Stomach (tissue), 9 donors: Measurements from ENCODE around the gene HJURP. TPM values are rescaled to one million over a fixed set of nuclear protein-coding genes. Genes with fewer than 3 reads are reported as not detected.

Source experiments
- DNase-seq, 2 donors: peaks; one replicate each; pipeline versions ENCODE4 v3.0.0 to v3.0.0-alpha.2; 2013 to 2019
- H3K27ac ChIP-seq, 5 donors: fragments of 200-600 bp in 4 of 5; sonication (generic) in 4 of 5; one replicate each; pipeline ENCODE4 v1.5.1; 2013 to 2019; ENCODE audit warnings: mild to moderate bottlenecking in 1 of 5, moderate library complexity in 1 of 5
- H3K27me3 ChIP-seq, 3 donors: fragments of 200-600 bp; sonication (generic); one replicate each; pipeline ENCODE4 v1.5.1; 2017 to 2019; ENCODE audit warnings: mixed run types in 1 of 3
- H3K36me3 ChIP-seq, 4 donors: fragments of 200-600 bp; sonication (generic); 1 replicate in 3 of 4; 2 replicates in 1 of 4; pipeline ENCODE4 v1.5.1; 2016 to 2019
- H3K4me1 ChIP-seq, 4 donors: fragments of 200-600 bp; sonication (generic); one replicate each; pipeline ENCODE4 v1.5.1; 2016 to 2019
- H3K4me3 ChIP-seq, 4 donors: fragments of 200-600 bp; sonication (generic) in 3 of 4; one replicate each; pipeline ENCODE4 v1.5.1; 2016 to 2019; ENCODE audit warnings: mild to moderate bottlenecking in 1 of 4
- H3K9me3 ChIP-seq, 4 donors: fragments of 200-600 bp; sonication (generic); one replicate each; pipeline ENCODE4 v1.5.1; 2016 to 2019
- EP300 ChIP-seq: sonication (generic); formaldehyde crosslinking; IDR thresholded peaks from one replicate; pipeline ENCODE4 v1.6.1; 2017; ENCODE audit warnings: antibody characterized with exemption
- POLR2A ChIP-seq, 4 donors: fragments of 450-650 bp; IDR thresholded peaks; one replicate each; pipeline ENCODE4 v1.6.1; 2016; ENCODE audit warnings: antibody characterized with exemption in 4 of 4, control low read depth in 2 of 4, mild to moderate bottlenecking in 1 of 4, moderate library complexity in 1 of 4
- POLR2AphosphoS5 ChIP-seq, 3 donors: sonication (generic); formaldehyde crosslinking; IDR thresholded peaks; one replicate each; pipeline ENCODE4 v1.6.1; 2016; ENCODE audit warnings: antibody characterized with exemption in 3 of 3
- WGBS, 5 donors: extraction: QIAGEN DNeasy Blood & Tissue Kit in 3 of 5; methylation state at CpG; one replicate each; pipeline versions ENCODE4 v1.1.5 to v1.1.7; 2013 to 2018; 5-methylcytosine and 5-hydroxymethylcytosine counted together
- intact Hi-C: fragments of 100-400 bp; cut with DNase I; formaldehyde crosslinking; loops from one replicate; pipeline ENCODE4 v1.15.1; 2023; ENCODE audit warnings: low total_unique reads
- polyA plus RNA-seq, 3 donors: library from polyadenylated mRNA; stranded (reverse); fragments of 200-250 nt; gene quantifications; one replicate each; pipeline ENCODE4 v1.2.3, GENCODE V29; 2013
- total RNA-seq, 5 donors: library from RNA; depleted of rRNA; stranded (reverse); fragments of >200 nt; gene quantifications; one replicate each; pipeline versions ENCODE4 v1.1.0 to v1.2.3, GENCODE V29; 2014 to 2016
- TF ChIP-seq, protein P1 (sequence below), 7 experiments: fragments of 450-650 bp in 4 of 7; fragments of 200-600 bp in 3 of 7; sonication (generic) in 3 of 7; IDR thresholded peaks; one replicate each; pipeline ENCODE4 v1.5.1; 2016 to 2019; ENCODE audit warnings: antibody characterized with exemption in 7 of 7, control low read depth in 2 of 7, mild to moderate bottlenecking in 1 of 7
- donor health status: healthy with polysubstance abuse.
- donor health status: Bipolar disorder and iron deficiency.
- donor health status: healthy.

Gene HJURP
- total and polyA plus RNA-seq, 8 donors = 1.2 to 28.3 (median 3.0) TPM

GRCh38 chr2:233866479-233866878, 12.1 kb upstream of the HJURP start:
- H3K4me3 ChIP-seq = no peak overlapping the region
- H3K27me3 ChIP-seq = peaks cover 0 to 5% (median 0%) of the 10 kb centered on the region in 3 donors
- no peaks in the 10 kb centered on the region for H3K36me3 ChIP-seq
- TF ChIP-seq EP300 = no peak
- TF ChIP-seq POLR2AphosphoS5 (IDR thresholded peaks at IDR 0.05) = no peak
- no peak for TF ChIP-seq POLR2A (IDR thresholded peaks at IDR 0.05)
- TF ChIP-seq, protein P1, sequence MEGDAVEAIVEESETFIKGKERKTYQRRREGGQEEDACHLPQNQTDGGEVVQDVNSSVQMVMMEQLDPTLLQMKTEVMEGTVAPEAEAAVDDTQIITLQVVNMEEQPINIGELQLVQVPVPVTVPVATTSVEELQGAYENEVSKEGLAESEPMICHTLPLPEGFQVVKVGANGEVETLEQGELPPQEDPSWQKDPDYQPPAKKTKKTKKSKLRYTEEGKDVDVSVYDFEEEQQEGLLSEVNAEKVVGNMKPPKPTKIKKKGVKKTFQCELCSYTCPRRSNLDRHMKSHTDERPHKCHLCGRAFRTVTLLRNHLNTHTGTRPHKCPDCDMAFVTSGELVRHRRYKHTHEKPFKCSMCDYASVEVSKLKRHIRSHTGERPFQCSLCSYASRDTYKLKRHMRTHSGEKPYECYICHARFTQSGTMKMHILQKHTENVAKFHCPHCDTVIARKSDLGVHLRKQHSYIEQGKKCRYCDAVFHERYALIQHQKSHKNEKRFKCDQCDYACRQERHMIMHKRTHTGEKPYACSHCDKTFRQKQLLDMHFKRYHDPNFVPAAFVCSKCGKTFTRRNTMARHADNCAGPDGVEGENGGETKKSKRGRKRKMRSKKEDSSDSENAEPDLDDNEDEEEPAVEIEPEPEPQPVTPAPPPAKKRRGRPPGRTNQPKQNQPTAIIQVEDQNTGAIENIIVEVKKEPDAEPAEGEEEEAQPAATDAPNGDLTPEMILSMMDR (IDR thresholded peaks at IDR 0.05) = no peak
- DNase-seq = no peak
- H3K27ac ChIP-seq = no peak overlapping the region
- H3K9me3 ChIP-seq = peaks cover 0 to 15% (median 11%) of the 10 kb centered on the region in 4 donors
- peaks cover 0 to 8% (median 0%) of the 10 kb centered on the region in 4 donors for H3K4me1 ChIP-seq
- 94 to 100% (median 97%) methylated on average over 11 of the region's 11 CpGs for WGBS, 5 donors
- intact Hi-C loops = no loop called here

DNA sequence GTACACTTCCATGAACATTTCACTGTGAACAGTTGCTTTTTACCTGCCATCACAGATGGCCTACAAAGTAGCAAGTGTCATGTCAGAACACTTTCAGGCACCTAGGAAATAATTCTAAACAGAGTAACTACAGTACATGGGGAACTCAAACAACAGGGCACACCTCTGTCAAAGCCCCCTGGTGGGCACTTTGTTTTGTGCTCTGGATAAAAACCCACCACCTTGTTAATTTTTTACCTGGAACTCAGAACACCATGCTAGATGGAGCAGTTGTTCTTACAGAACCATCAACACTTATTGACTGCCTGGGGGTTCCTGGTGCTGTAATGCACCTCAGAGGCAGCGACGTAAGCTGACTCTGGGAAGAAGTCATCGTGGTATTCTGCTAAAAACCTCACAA, 11.5 kb upstream of the HJURP start:
- WGBS, 5 donors = 88 to 94% (median 92%) methylated on average over 3 of the region's 3 CpGs
- Histone ChIP-seq H3K9me3 (peaks cover 0 to 15% (median 11%) of the 10 kb centered on the region in 4 donors), H3K27ac (no peak overlapping the region), H3K36me3 (no peaks in the 10 kb centered on the region), H3K27me3 (peaks cover 0 to 5% (median 0%) of the 10 kb centered on the region in 3 donors), H3K4me1 (peaks cover 0 to 8% (median 0%) of the 10 kb centered on the region in 4 donors), H3K4me3 (no peak overlapping the region)
- TF ChIP-seq POLR2AphosphoS5 (IDR thresholded peaks at IDR 0.05) (no peak), EP300 (no peak), POLR2A (IDR thresholded peaks at IDR 0.05) (no peak)
- TF ChIP-seq, protein P1 (IDR thresholded peaks at IDR 0.05) = no peak
- no peak for DNase-seq
- intact Hi-C loops = no loop called here

GRCh38 chr2:233862261-233862768, 8.0 kb upstream of the HJURP start:
- no peak for DNase-seq
- H3K27ac ChIP-seq = no peak overlapping the region
- TF ChIP-seq EP300 = no peak
- TF ChIP-seq, protein P1 (IDR thresholded peaks at IDR 0.05) = no peak
- TF ChIP-seq POLR2A (IDR thresholded peaks at IDR 0.05) = no peak
- no peak for TF ChIP-seq POLR2AphosphoS5 (IDR thresholded peaks at IDR 0.05)
- H3K4me3 ChIP-seq = no peak overlapping the region
- H3K27me3 ChIP-seq = no peaks in the 10 kb centered on the region
- intact Hi-C loops = no loop called here
- 67 to 85% (median 74%) methylated on average over 4 of the region's 4 CpGs for WGBS, 5 donors
- H3K36me3 ChIP-seq = no peaks in the 10 kb centered on the region
- peaks cover 0 to 4% (median under 1%) of the 10 kb centered on the region in 4 donors for H3K4me1 ChIP-seq
- peaks cover 0 to 7% (median 0%) of the 10 kb centered on the region in 4 donors for H3K9me3 ChIP-seq

DNA sequence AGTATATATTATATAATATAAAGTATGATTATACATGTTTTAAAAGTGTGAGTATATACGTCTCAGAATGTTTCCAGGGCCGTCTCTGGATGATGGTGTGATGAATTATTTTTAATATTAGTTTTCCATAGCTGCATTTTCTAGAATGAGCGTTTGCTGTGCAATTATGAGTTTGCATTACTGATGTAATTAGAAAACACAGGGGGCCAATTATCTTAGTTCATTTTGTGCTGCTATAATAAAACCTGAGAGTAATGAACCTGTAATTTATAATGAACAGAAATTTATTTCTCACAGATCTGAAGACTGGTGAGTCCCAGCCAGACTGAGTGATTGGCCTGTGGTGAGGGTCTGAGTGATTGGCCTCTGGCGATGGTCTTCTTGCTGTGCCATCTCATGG, 4.0 kb upstream of the HJURP start:
- H3K4me1 ChIP-seq = peaks cover 8 to 21% (median 12%) of the 10 kb centered on the region in 4 donors
- intact Hi-C loops = no loop called here
- WGBS, 5 donors = 83 to 95% (median 91%) methylated on average over 4 of the region's 4 CpGs

More for the DNA sequence above, 4.0 kb upstream of the HJURP start:
- no peak overlapping the region for H3K4me3 ChIP-seq
- no peak for DNase-seq
- no peak overlapping the region for H3K27ac ChIP-seq
- no peak for TF ChIP-seq EP300
- TF ChIP-seq POLR2AphosphoS5 (IDR thresholded peaks at IDR 0.05) = no peak
- TF ChIP-seq, protein P1 (IDR thresholded peaks at IDR 0.05) = no peak
- no peak for TF ChIP-seq POLR2A (IDR thresholded peaks at IDR 0.05)
- H3K9me3 ChIP-seq = no peaks in the 10 kb centered on the region
- H3K27me3 ChIP-seq = peaks cover 0 to 7% (median 4%) of the 10 kb centered on the region in 3 donors
- H3K36me3 ChIP-seq = no peaks in the 10 kb centered on the region
